Adrenal gland (tissue), 12 donors: ENCODE results near the gene ZFYVE21. TPM values are rescaled to one million over a fixed set of nuclear protein-coding genes. Genes with fewer than 3 reads are reported as not detected.
A peak's percentile ranks its signal among the peaks of the same experiment; 100 is the strongest.

Experiments used
- DNase-seq, 7 donors: peaks; one replicate each; pipeline ENCODE4 v3.0.0-alpha.2; 2019 to 2020
- H3K27ac ChIP-seq, 5 donors: fragments of 200-600 bp; sonication (generic) in 4 of 5; 1 replicate in 3 of 5; 2 replicates in 2 of 5; pipeline versions ENCODE4 v1.5.1 to v1.8.0; 2016 to 2020; ENCODE audit warnings: mild to moderate bottlenecking in 1 of 5
- H3K27me3 ChIP-seq: fragments of 200-600 bp; 2 replicates; pipeline ENCODE4 v1.8.0; 2021
- H3K36me3 ChIP-seq, 2 donors: fragments of 200-600 bp; replicated peaks in 1 of 2; 1 replicate in 1 of 2; 2 replicates in 1 of 2; pipeline versions ENCODE4 v1.5.1 to v1.8.0; 2018 to 2022
- H3K4me1 ChIP-seq, 2 donors: fragments of 200-600 bp; replicated peaks in 1 of 2; 1 replicate in 1 of 2; 2 replicates in 1 of 2; pipeline versions ENCODE4 v1.5.1 to v1.8.0; 2018 to 2021
- H3K4me3 ChIP-seq, 4 donors: fragments of 200-600 bp; sonication (generic) in 3 of 4; one replicate each; pipeline ENCODE4 v1.5.1; 2016 to 2018
- H3K9me3 ChIP-seq, 3 donors: fragments of 200-600 bp; sonication (generic) in 1 of 3; replicated peaks in 1 of 3; 1 replicate in 2 of 3; 2 replicates in 1 of 3; pipeline versions ENCODE4 v1.5.1 to v1.8.0; 2016 to 2021
- POLR2A ChIP-seq, 2 donors: fragments of 450-650 bp; IDR thresholded peaks; one replicate each; pipeline ENCODE4 v1.6.1; 2017; ENCODE audit warnings: antibody characterized with exemption in 2 of 2, mild to moderate bottlenecking in 2 of 2, moderate library complexity in 1 of 2
- WGBS, 4 donors: extraction: QIAGEN DNeasy Blood & Tissue Kit in 2 of 4; methylation state at CpG; one replicate each; pipeline versions ENCODE4 v1.1.5 to v1.1.7; 2013 to 2017; 5-methylcytosine and 5-hydroxymethylcytosine counted together
- intact Hi-C, 2 donors: fragments of 100-400 bp; cut with DNase I; formaldehyde crosslinking; loops; one replicate each; pipeline versions ENCODE4 v1.14.1 to v1.15.0; 2022 to 2023
- polyA plus RNA-seq, 3 donors: library from polyadenylated mRNA; stranded (reverse); fragments of 200-250 nt in 2 of 3; fragments of 350-450 nt in 1 of 3; fragmentation: Illumina TruSeq in 1 of 3; extraction: RNeasy Lipid Tissue Mini Kit (QIAGEN cat#74804) in 1 of 3; gene quantifications; one replicate each; pipeline ENCODE4 v1.2.3, GENCODE V29; 2013 to 2014
- total RNA-seq, 9 donors: library from RNA; depleted of rRNA in 4 of 9; stranded (reverse); fragments of >200 nt in 4 of 9; fragments of 120-200 nt in 1 of 9; fragmentation: NEBNext Ultra II Directional in 1 of 9; extraction: Animal tissue kit (Norgen Biotek cat#: 25700) in 1 of 9; gene quantifications; one replicate each; pipeline versions ENCODE4 v1.1.0 to v1.2.4, GENCODE V29; 2013 to 2023
- TF ChIP-seq, protein P1 (sequence below), 6 experiments: fragments of 450-650 bp in 4 of 6; fragments of 200-600 bp in 2 of 6; sonication (generic) in 1 of 6; IDR thresholded peaks; 1 replicate in 5 of 6; 2 replicates in 1 of 6; pipeline versions ENCODE4 v1.5.1 to v1.8.0; 2016 to 2021; ENCODE audit warnings: antibody characterized with exemption in 6 of 6, mild to moderate bottlenecking in 2 of 6, moderate library complexity in 1 of 6
- donor health status: healthy with polysubstance abuse.
- donor health status: Bipolar disorder and iron deficiency.
- donor health status: DM: yes; HTN: yes; CAD: no.
- donor health status: DM: no; HTN: no; CAD: no.
- donor health status: DM: no; HTN: no; CAD: no.
- donor health status: DM: yes; HTN: yes; CAD: no.

ZFYVE21 gene
- total and polyA plus RNA-seq, 12 donors, result 20.9 to 71.4 (median 41.2) TPM

DNA sequence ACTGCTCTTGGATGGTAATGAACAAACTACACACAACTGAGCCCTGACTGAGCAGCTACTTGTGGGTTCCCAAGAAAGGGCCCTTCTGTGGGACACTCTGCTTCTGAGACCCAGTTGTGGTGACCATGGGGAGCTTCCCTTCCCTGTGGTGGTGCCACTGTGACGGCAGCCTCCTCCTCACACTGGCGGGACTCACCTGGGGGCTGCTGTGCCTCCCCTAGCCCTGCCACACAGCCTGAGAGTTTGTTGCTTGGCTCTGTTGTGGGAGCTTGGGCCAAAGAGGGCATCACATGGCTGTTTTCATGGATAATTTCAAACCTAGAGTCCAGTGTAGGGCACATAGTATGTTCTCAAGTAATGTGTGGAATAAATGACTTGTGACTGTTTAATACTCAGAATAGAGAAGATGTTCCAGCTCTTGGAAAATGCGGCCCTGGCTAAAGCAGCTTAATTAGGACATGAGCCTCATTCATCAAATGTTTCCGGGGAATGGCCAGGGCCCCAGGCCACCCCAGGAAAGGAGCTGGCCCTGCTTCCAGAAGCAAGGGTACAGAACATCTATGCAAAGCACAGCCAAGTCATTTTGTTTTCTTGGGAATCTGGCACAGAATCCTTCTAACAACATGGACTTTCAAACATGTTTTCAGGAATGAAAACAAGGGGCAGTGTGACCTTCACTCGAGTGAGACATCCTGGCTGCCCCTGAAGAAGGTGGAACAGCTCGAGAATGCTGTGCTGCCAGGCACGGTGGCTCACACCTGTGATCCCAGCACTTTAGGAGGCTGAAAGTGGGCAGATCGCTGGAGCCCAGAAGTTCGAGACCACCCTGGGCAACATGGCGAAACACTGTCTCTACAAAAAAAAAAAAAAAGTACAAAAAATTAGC lies 21.2 kb downstream of the ZFYVE21 start:
- peak in 3 of 7 donors; percentile 46 to 79 (median 61) for DNase-seq
- peaks cover 0 to 41% of the 10 kb centered on the region in 2 donors for H3K36me3 ChIP-seq
- H3K9me3 ChIP-seq, result no peaks in the 10 kb centered on the region
- no peak for TF ChIP-seq POLR2A (IDR thresholded peaks at IDR 0.05)
- TF ChIP-seq, protein P1, sequence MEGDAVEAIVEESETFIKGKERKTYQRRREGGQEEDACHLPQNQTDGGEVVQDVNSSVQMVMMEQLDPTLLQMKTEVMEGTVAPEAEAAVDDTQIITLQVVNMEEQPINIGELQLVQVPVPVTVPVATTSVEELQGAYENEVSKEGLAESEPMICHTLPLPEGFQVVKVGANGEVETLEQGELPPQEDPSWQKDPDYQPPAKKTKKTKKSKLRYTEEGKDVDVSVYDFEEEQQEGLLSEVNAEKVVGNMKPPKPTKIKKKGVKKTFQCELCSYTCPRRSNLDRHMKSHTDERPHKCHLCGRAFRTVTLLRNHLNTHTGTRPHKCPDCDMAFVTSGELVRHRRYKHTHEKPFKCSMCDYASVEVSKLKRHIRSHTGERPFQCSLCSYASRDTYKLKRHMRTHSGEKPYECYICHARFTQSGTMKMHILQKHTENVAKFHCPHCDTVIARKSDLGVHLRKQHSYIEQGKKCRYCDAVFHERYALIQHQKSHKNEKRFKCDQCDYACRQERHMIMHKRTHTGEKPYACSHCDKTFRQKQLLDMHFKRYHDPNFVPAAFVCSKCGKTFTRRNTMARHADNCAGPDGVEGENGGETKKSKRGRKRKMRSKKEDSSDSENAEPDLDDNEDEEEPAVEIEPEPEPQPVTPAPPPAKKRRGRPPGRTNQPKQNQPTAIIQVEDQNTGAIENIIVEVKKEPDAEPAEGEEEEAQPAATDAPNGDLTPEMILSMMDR (IDR thresholded peaks at IDR 0.05), result no peak
- no peaks in the 10 kb centered on the region for H3K27me3 ChIP-seq
- peaks cover 13 to 32% of the 10 kb centered on the region in 2 donors for H3K4me1 ChIP-seq
- peak overlapping the region in 4 of 5 donors; percentile 3 to 88 (median 64) for H3K27ac ChIP-seq
- no peak overlapping the region for H3K4me3 ChIP-seq
- WGBS, 4 donors, result 44 to 54% (median 51%) methylated on average over 7 to 10 of the region's 10 CpGs
- intact Hi-C loops, result no loop called here

DNA sequence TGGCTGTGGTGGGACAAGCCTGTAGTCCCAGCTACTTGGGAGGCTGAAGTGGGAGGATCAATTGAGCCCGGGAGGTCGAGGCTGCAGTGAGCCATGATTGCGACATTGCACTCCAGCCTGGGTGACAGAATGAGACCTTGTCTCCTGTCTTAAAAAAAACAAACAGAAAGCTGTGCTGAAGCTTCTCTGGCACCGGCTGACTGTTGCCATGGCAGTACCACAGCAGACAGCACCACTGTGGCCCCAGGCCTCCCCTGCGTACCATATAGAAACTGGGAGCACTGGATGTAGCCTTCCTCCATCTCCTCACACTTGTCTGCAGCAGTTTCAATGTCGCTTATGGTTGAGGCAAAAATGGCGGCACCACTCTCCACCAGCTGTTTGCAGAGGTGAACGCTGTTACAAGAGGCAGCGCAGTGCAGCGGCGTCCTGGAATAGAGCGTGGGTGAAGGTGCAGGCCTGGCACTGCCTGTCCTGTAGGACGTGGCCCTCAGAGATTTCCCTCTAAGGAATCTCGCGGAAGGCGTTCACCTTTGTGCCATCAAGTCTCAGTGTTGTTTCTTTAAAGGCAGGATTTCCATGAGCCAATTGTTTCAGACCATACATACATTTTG lies 21.9 kb downstream of the ZFYVE21 start:
- peak in 1 of 7 donors; percentile 41 for DNase-seq

DNA sequence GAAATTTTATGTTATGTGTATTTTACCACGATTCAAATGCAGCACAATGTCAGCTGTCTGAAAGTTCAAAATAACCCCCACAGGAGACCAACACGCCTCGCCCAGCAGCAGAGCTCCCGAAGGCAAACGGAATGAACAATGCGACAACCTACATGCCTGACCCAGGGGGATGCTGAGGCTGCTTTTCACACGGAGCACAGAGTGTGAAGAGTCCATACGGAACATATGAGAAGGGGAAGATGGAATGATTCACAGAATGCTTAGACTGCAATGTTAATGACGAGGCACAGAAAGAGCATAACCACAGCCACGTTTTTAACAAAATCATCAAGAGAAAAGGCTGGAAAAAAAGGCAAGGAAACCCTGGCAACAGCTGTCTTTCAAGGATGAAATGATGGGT lies 22.6 kb downstream of the ZFYVE21 start:
- no peak overlapping the region for H3K27ac ChIP-seq
- 81 to 89% (median 86%) methylated on average over 10 of the region's 10 CpGs for WGBS, 4 donors

More for the DNA sequence above, 21.9 kb downstream of the ZFYVE21 start:
- Histone ChIP-seq H3K27ac (peak overlapping the region in 3 of 5 donors; percentile 3 to 88 (median 79)), H3K27me3 (no peaks in the 10 kb centered on the region), H3K4me1 (peaks cover 13 to 32% of the 10 kb centered on the region in 2 donors), H3K36me3 (peaks cover 0 to 33% of the 10 kb centered on the region in 2 donors), H3K9me3 (no peaks in the 10 kb centered on the region), H3K4me3 (no peak overlapping the region)
- intact Hi-C loops, result no loop called here
- WGBS, 4 donors, result 81 to 85% (median 82%) methylated on average over 16 of the region's 16 CpGs
- TF ChIP-seq, protein P1 (IDR thresholded peaks at IDR 0.05), result no peak
- TF ChIP-seq POLR2A (IDR thresholded peaks at IDR 0.05), result no peak

More for the DNA sequence above, 22.6 kb downstream of the ZFYVE21 start:
- no peak for TF ChIP-seq POLR2A (IDR thresholded peaks at IDR 0.05)
- TF ChIP-seq, protein P1 (IDR thresholded peaks at IDR 0.05), result no peak
- no peaks in the 10 kb centered on the region for H3K27me3 ChIP-seq
- intact Hi-C loops, result no loop called here
- DNase-seq, result no peak
- H3K4me1 ChIP-seq, result peaks cover 13 to 32% of the 10 kb centered on the region in 2 donors
- H3K4me3 ChIP-seq, result no peak overlapping the region
- H3K36me3 ChIP-seq, result peaks cover 0 to 28% of the 10 kb centered on the region in 2 donors
- no peaks in the 10 kb centered on the region for H3K9me3 ChIP-seq
